GM12864 (cell line): ENCODE measurements around the gene PXN.

ENCODE experiments used
- DNase-seq: peaks from one replicate; pipeline ENCODE4 v3.0.0-alpha.2; 2011; ENCODE audit warnings: low read depth
- H3K4me3 ChIP-seq: 2 replicates; pipeline ENCODE4 v1.5.1; 2011; ENCODE audit warnings: mild to moderate bottlenecking, low read depth, low read length, control low read depth
- TF ChIP-seq, protein P1 (sequence below): IDR thresholded peaks from 2 replicates; pipeline ENCODE4 v1.5.1; 2011; ENCODE audit warnings: low read depth, mild to moderate bottlenecking, moderate library complexity, low read length, control low read depth, inconsistent platforms; ENCODE audit errors: missing control alignments

PXN gene

DNA sequence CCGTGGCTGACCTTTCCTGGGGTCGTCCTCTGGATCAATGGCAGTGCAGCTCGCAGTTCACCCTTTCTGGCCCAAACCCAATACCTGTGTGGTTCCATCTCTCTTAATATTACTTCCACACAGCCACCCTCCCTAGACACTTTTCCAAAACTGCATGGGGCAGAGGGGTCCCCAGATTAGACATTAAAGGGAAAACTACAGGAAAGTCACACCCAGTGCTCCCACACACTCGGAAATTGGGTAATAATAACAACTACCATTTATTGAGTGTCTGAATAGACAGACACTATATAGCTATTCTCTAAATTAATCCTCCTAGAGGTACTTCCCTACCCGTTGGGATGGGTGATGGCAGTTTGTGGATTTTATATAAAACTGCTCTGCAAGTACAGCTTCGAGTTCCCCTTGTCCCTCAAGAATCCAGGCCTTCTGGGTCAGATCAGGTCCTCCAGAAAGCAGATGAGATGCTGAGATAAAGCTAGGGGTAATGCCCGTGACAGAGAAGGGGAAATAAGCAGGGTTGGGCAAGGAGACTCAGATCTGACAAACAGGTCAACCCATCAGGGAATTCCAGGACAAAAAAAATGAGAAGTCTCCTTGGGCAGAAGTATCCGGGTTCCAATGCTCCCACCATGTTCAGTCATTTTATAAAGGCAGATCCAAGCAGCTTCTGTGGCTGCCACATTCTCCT, 795 bp upstream of the PXN start:
- DNase-seq = no peak
- TF ChIP-seq, protein P1, sequence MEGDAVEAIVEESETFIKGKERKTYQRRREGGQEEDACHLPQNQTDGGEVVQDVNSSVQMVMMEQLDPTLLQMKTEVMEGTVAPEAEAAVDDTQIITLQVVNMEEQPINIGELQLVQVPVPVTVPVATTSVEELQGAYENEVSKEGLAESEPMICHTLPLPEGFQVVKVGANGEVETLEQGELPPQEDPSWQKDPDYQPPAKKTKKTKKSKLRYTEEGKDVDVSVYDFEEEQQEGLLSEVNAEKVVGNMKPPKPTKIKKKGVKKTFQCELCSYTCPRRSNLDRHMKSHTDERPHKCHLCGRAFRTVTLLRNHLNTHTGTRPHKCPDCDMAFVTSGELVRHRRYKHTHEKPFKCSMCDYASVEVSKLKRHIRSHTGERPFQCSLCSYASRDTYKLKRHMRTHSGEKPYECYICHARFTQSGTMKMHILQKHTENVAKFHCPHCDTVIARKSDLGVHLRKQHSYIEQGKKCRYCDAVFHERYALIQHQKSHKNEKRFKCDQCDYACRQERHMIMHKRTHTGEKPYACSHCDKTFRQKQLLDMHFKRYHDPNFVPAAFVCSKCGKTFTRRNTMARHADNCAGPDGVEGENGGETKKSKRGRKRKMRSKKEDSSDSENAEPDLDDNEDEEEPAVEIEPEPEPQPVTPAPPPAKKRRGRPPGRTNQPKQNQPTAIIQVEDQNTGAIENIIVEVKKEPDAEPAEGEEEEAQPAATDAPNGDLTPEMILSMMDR = no peak
- peak overlapping the region; percentile 37; the same call in 1 of the 2 replicates for H3K4me3 ChIP-seq

DNA sequence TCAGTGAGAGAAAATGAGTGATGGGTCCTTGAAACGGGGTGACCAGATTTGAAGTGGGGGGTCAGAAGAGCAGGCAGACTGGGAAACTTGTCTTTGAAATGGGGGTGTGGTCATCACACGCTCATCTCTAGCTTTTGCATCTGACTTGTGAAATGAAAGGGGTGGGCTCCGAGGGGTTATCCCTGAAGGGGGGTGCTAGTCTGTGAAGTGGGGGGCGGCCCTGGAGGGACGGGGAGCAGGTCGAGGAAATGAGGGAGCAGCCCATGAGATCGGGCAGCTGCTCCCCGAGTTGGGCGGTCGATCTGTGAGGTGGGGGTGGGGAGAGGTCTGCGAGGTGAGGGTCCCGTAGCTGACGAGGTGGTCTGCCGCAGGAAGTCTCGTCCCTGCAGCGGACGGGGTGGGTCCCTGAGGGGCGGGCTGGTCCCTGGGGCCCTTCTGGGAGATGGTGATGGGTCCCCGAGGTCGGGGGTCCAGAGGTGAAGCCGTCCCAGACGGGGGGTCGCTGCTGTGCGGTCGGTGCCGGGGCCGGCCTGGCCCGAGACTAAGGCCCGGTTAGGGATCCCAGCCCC, 542 bp downstream of the PXN start:
- TF ChIP-seq, protein P1 = no peak
- peak overlapping the region; percentile 84 for H3K4me3 ChIP-seq
- no peak for DNase-seq

DNA sequence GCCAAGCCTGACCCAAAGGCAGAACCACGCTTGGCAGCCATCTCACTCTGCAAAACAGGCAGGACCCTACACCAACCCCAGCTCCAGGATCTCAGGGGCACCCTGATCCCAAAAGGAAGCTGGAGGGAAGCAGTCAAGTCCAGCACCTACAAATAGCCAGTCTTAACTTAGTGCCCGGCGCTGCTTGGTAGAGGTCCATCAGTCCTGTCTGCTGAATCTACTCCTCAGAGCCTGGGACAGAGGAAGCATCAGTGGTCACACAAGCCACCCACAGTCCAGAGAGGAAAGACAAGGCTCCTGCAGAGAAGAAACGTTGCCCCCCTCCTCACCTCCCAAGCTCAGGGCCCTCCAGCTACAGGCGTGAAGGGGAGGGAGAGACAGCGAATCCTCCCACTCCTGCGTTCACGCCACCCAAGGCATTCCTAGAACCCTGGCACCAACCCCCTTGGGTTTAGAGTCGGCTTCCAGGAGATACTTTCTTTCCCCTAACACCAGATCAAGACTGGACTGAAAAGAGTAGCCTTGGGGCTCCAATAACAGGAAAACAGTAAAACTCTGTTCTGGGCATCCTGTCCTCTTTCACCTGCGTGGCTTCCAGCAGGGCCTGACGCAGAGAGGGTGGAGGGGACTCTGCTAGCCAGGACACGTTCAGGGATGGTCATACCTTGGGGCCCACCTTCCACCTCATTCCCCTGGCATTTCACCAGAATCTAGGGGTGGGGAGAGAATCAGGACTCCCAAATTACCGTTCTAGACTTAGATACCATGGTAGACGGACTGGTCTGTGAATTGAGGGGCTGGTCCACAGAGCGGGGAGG, 1.2 kb downstream of the PXN start:
- peak overlapping the region; percentile 84; the same call in 1 of the 2 replicates for H3K4me3 ChIP-seq
- TF ChIP-seq, protein P1 = no peak
- DNase-seq = no peak

DNA sequence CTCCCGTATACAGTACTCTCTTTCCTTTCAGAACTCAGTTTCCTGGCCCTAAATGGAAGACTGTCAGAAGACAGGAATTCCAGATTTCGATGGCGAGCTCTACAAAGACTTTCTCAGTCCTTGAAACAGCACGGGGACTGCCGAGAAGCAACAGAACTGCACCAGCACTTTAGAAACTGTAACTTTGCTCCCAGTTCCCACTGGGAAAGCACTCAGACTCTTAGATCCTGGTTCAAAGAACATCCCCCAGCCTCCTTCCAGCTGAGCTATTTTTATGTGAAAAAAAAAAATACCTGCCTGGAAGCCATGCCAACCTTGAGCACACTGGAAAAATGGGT, 1.8 kb downstream of the PXN start:
- H3K4me3 ChIP-seq = no peak overlapping the region
- TF ChIP-seq, protein P1 = no peak
- DNase-seq = no peak

DNA sequence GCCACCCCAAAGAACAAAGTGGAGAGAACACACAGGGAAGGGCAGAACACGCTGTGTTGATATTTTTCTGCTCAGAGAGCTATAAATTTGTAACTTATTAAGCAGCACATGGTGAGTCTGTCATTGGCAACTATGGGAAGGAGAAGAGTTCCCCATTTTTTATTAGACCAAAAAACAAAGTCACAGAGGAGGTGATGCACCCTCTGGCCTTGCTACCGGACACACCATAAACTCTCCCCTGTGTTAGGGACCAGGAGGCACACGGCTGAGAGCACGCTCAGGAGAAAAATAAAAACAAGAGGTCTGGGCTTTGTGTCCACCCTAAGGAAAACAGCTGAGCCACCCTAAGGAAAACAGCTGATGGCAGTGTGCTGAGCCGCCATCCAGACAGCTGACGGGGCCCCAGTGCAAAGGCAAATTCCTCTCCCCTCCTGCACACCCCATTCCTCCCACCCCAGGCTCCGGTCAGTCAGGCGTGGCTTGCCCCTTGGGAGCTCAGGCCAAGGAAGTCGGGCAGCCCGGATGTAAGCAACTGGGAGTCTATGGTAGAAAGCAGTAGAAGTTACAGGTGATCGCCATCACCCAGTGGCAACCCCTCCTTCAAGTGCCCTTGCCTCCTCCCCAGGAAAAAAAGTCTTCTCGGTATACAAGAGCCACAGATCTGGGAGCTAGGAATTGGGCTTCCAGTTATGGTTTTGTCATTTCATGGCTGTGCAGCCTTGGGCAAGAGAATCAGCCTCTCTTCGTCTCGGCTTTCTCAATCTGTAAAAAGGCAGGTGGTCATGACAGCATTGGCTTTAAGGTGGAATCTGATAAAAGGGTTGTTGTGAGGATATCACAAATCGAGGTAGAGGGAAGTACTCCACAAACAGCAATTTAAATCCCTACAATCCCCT, 2.4 kb downstream of the PXN start:
- no peak for DNase-seq
- H3K4me3 ChIP-seq = no peak overlapping the region
- TF ChIP-seq, protein P1 = no peak

DNA sequence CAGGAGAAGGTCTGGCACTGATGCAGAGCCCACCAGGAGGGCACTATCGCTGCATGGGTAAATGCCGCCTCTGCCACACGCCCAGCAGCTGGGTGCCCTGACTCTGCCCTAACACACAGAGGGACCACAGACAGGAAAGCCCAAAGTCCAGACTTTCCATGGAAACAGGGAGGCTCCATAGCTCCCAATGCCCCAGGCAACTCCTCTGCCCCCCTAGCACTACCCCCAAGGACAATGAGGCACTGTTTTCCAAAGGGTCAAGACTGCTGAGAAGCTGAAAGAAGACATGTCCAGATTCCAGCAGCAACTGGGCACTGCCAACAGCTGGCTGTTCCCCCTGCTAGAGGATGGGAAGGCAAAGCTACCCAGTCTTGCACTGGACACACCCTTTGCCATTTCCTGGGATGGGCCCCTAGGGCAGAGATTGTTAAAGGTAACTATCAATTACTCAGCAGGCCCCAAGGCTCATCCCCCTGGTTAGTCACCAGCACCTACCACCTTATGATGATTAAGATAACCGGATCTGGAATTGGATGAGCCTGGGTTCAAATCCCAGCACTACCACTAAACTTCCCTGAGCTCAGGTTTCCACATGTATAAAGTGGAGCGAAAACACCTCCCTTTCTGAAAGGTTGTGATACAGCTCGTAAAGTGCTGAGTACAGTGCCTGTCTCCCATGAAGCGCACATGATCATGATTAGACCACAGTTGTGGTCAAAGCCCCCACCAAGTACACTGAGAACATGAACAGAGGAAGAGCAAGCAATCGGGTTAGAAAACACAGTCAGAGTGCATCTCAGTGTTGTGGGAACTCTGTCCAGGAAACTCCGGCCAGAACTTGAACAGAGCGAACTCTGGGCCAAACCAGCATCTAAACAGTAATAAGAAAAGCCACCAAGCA, 3.3 kb downstream of the PXN start:
- DNase-seq = no peak
- TF ChIP-seq, protein P1 = no peak
- no peak overlapping the region for H3K4me3 ChIP-seq
